ENCODE data around the gene C14orf132.

- TF ChIP-seq CTCF (conservative IDR thresholded peaks at IDR 0.05 in 1 of 2, IDR thresholded peaks at IDR 0.05 in 1 of 2; ENCODE audit: low read depth in 1 of 2, low read length in 2 of 2) (no peak), EZH2 (IDR thresholded peaks at IDR 0.05; ENCODE audit: low read length, missing control alignments) (no peak)
Observed at GRCh38 chr14:96091149-96091693, 52.1 kb downstream of the C14orf132 start.
